PFSK-1 (cell line): Measurements from ENCODE around the gene AHNAK2. TPM values are rescaled to one million over a fixed set of nuclear protein-coding genes. Genes with fewer than 3 reads are reported as not detected.
A peak's percentile ranks its signal among the peaks of the same experiment; 100 is the strongest.

Experiments used
- FOXP2 ChIP-seq: optimal IDR thresholded peaks from 2 replicates; pipeline ENCODE3; 2011; ENCODE audit warnings: borderline replicate concordance, control low read depth, inconsistent platforms; ENCODE audit not compliant: insufficient read depth; ENCODE audit errors: extremely low read length, extremely low read depth
- POLR2AphosphoS5 ChIP-seq: IDR thresholded peaks from 2 replicates; pipeline ENCODE4 v1.6.1; 2012; ENCODE audit warnings: low read depth, mild to moderate bottlenecking, control low read depth, low read length, moderate library complexity
- REST ChIP-seq, 2 experiments: IDR thresholded peaks; 2 replicates each; pipeline versions ENCODE4 v1.6.1 to v1.8.0; 2011 to 2012; ENCODE audit warnings: low read depth in 2 of 2, low read length in 2 of 2, control low read depth in 1 of 2, inconsistent platforms in 1 of 2, mild to moderate bottlenecking in 1 of 2, moderate library complexity in 1 of 2; ENCODE audit not compliant: insufficient read depth in 1 of 2
- SIN3A ChIP-seq: IDR thresholded peaks from 2 replicates; pipeline ENCODE4 v1.6.1; 2012; ENCODE audit warnings: mild to moderate bottlenecking, low read length, moderate library complexity, borderline replicate concordance; ENCODE audit not compliant: insufficient read depth
- TAF1 ChIP-seq: IDR thresholded peaks from 2 replicates; pipeline ENCODE4 v1.6.1; 2012; ENCODE audit warnings: low read length, control low read depth, borderline replicate concordance; ENCODE audit not compliant: insufficient read depth
- polyA plus RNA-seq: library from polyadenylated mRNA; unstranded; fragments of >200 nt; gene quantifications from one replicate; pipeline ENCODE4 v1.2.1, GENCODE V29; 2012; ENCODE audit warnings: low read depth, missing spikeins; ENCODE audit not compliant: insufficient read length

AHNAK2 gene
- polyA plus RNA-seq = 3.8 TPM

- TF ChIP-seq TAF1 (peak; percentile 58; the same call in 1 of the 2 replicates), FOXP2 (no peak), POLR2AphosphoS5 (no peak)
Measured at GRCh38 chr14:104977681-104978653, at the start of gene AHNAK2. Gene AHNAK2 (minus strand): TSS chr14:104978374. CDS start chr14:104978237, 137 bp downstream.

DNA sequence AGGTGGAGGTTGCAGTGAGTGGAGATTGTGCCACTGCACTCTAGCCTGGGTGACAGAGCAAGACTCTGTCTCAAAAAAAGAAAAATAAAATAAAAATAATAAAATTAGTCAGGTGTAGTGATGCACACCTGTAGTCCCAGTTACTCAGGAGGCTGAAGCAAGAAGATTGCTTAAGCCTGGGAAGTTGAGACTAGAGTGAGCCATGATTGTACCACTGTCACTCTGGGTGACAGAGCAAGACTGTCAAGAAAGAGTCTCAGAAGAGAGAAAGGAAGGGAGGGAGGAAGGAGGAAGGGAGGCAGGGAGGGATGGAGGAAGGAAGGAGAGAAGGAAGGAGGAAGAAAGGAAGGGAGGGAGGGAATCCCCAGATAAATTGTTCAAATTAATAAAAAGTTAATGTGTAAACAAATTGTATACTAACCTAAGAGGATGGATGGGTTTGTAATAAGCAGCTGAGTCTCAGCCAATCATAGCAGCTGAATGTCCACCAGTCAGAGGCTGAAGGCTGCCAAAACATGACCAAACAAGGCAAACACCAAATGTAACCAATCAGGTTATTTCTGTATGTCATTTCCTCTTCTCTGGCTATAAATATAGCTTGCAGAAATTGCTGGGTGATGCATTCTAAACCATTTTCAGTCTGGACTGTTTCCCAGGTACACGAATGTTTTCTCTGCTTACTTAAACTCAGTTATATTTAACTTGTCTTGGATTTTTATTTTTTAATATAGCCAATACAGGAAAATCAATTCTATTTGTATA, 48.8 kb upstream of the AHNAK2 start:
- no peak for TF ChIP-seq POLR2AphosphoS5
- TF ChIP-seq FOXP2 = no peak
- TF ChIP-seq REST (IDR thresholded peaks at IDR 0.05; ENCODE audit: insufficient read depth in 1 of 2, low read depth in 2 of 2, low read length in 2 of 2) = no peak

DNA sequence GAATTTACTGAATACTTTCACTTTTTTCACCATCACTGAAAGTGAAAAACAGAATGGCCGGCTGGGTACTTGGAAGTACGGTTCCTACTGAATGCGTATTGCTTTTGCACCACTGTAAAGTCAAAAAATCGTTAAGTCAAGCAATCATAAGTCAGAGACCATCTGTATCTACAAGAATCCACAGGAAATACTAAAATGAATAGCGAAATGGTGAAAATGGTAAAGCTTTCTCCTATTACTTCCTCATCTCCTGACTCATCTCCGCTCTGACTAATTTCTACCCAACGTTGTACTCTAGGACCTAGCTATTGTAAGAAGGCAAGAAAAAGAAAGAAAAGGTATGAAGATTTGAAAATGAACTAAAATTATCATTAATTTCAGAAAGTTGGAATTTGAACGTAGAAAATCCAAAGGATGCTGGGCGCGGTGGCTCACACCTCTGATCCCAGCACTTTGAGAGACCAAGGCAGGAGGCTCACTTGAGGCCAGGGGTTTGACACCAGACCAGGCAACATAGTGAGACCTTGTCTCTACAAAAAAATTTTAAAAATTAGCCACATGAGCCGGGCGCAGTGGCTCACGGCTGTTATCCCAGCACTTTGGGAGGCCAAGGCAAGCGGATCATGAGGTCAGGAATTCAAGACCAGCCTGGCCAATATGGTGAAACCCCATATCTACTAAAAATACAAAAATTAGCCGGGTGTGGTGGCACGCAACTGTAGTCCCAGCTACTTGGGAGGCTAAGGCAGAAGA, 48.0 kb upstream of the AHNAK2 start:
- TF ChIP-seq FOXP2 (no peak), SIN3A (no peak), TAF1 (no peak)

- TF ChIP-seq TAF1 (no peak), POLR2AphosphoS5 (no peak), REST (IDR thresholded peaks at IDR 0.05; ENCODE audit: insufficient read depth in 1 of 2, low read depth in 2 of 2, low read length in 2 of 2) (no peak), FOXP2 (no peak), SIN3A (no peak)
Measured at GRCh38 chr14:105025429-105025828, 47.3 kb upstream of the AHNAK2 start.

- TF ChIP-seq REST (IDR thresholded peaks at IDR 0.05; ENCODE audit: insufficient read depth in 1 of 2, low read depth in 2 of 2, low read length in 2 of 2) (no peak), SIN3A (no peak), FOXP2 (no peak), POLR2AphosphoS5 (no peak), TAF1 (no peak)
Measured at GRCh38 chr14:105023791-105024480, 45.8 kb upstream of the AHNAK2 start.
